Small intestine (tissue), 16 donors: Measurements from ENCODE around the gene DDO. TPM values are rescaled to one million over a fixed set of nuclear protein-coding genes. Genes with fewer than 3 reads are reported as not detected.
"Not testable (repeated sequence)": the region's sequence is repeated elsewhere in the genome, so short reads cannot be mapped to it uniquely, and the experiment has no call there.

Experiments used
- DNase-seq, 2 donors: peaks; one replicate each; pipeline versions ENCODE4 v3.0.0 to v3.0.0-alpha.2; 2013
- FAIRE-seq: peaks from 2 replicates; lab custom pipeline; 2012; peaks lifted over from hg19 to GRCh38; lab: Jason Lieb, UNC
- H3K27ac ChIP-seq, 3 donors: one replicate each; pipeline ENCODE4 v1.5.1; 2013; ENCODE audit warnings: low read length in 2 of 3, mild to moderate bottlenecking in 2 of 3, control low read depth in 1 of 3, inconsistent platforms in 1 of 3, low read depth in 1 of 3, moderate library complexity in 1 of 3
- H3K27me3 ChIP-seq, 3 donors: one replicate each; pipeline ENCODE4 v1.6.1; 2013; ENCODE audit warnings: low read length in 3 of 3, inconsistent platforms in 1 of 3; ENCODE audit not compliant: control insufficient read depth in 3 of 3, insufficient read depth in 3 of 3
- H3K36me3 ChIP-seq, 3 donors: one replicate each; pipeline ENCODE4 v1.6.1; 2013; ENCODE audit warnings: low read length in 3 of 3, inconsistent platforms in 1 of 3, low read depth in 1 of 3, mild to moderate bottlenecking in 1 of 3, moderate library complexity in 1 of 3; ENCODE audit not compliant: control insufficient read depth in 3 of 3, insufficient read depth in 2 of 3
- H3K4me1 ChIP-seq, 3 donors: one replicate each; pipeline ENCODE4 v1.6.1; 2013; ENCODE audit warnings: low read length in 2 of 3, inconsistent platforms in 1 of 3, low read depth in 1 of 3, mild to moderate bottlenecking in 1 of 3, moderate library complexity in 1 of 3; ENCODE audit not compliant: control insufficient read depth in 3 of 3, insufficient read depth in 2 of 3
- H3K4me3 ChIP-seq, 3 donors: one replicate each; pipeline ENCODE4 v1.5.1; 2013; ENCODE audit warnings: low read length in 3 of 3, control low read depth in 1 of 3, inconsistent platforms in 1 of 3, low read depth in 1 of 3, mild to moderate bottlenecking in 1 of 3, moderate library complexity in 1 of 3
- H3K9me3 ChIP-seq, 2 donors: one replicate each; pipeline ENCODE4 v1.6.1; 2013; ENCODE audit warnings: low read depth in 1 of 2, low read length in 1 of 2; ENCODE audit not compliant: control insufficient read depth in 2 of 2, insufficient read depth in 1 of 2
- WGBS, 3 donors: extraction: QIAGEN DNeasy Blood & Tissue Kit; methylation state at CpG; one replicate each; pipeline ENCODE4 v1.1.7; 2013; 5-methylcytosine and 5-hydroxymethylcytosine counted together
- long read RNA-seq, 10 donors: transcript quantifications; one replicate each; lab custom pipeline, GENCODE V29; 2026
- polyA plus RNA-seq, 4 donors: library from polyadenylated mRNA; stranded (reverse) in 3 of 4; unstranded in 1 of 4; fragments of 200-250 nt in 3 of 4; fragments of 120-200 nt in 1 of 4; gene quantifications; one replicate each; pipeline versions ENCODE4 v1.2.1 to v1.2.3, GENCODE V29; 2013
- donor health status: healthy with polysubstance abuse.
- donor health status: control.
- donor health status: control.
- donor health status: Bipolar disorder and iron deficiency.
- donor health status: healthy.

DDO gene, protein sequence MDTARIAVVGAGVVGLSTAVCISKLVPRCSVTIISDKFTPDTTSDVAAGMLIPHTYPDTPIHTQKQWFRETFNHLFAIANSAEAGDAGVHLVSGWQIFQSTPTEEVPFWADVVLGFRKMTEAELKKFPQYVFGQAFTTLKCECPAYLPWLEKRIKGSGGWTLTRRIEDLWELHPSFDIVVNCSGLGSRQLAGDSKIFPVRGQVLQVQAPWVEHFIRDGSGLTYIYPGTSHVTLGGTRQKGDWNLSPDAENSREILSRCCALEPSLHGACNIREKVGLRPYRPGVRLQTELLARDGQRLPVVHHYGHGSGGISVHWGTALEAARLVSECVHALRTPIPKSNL
- polyA plus RNA-seq = 1 to 10 TPM; 4.4 to 8.5 (median 6.8) TPM
- long read RNA-seq, donor 1, partial matches to known transcripts = 0 of 5 reads
- long read RNA-seq, donor 1, other reads (novel, unspliced or antisense) = 0 of 5 reads
- long read RNA-seq, donor 2 = 0 reads
- long read RNA-seq, donor 3 = 0 reads
- long read RNA-seq, donor 4 = 0 reads
- long read RNA-seq, donor 5 = 0 reads
- long read RNA-seq, donor 6, partial matches to known transcripts = 0 of 1 reads
- long read RNA-seq, donor 6, other reads (novel, unspliced or antisense) = 0 of 1 reads
- long read RNA-seq, donor 7, partial matches to known transcripts = 0 of 4 reads
- long read RNA-seq, donor 7, other reads (novel, unspliced or antisense) = 0 of 4 reads
- long read RNA-seq, donor 8 = 0 reads
- long read RNA-seq, donor 9 = 0 reads
- long read RNA-seq, donor 10 = 0 reads

DNA sequence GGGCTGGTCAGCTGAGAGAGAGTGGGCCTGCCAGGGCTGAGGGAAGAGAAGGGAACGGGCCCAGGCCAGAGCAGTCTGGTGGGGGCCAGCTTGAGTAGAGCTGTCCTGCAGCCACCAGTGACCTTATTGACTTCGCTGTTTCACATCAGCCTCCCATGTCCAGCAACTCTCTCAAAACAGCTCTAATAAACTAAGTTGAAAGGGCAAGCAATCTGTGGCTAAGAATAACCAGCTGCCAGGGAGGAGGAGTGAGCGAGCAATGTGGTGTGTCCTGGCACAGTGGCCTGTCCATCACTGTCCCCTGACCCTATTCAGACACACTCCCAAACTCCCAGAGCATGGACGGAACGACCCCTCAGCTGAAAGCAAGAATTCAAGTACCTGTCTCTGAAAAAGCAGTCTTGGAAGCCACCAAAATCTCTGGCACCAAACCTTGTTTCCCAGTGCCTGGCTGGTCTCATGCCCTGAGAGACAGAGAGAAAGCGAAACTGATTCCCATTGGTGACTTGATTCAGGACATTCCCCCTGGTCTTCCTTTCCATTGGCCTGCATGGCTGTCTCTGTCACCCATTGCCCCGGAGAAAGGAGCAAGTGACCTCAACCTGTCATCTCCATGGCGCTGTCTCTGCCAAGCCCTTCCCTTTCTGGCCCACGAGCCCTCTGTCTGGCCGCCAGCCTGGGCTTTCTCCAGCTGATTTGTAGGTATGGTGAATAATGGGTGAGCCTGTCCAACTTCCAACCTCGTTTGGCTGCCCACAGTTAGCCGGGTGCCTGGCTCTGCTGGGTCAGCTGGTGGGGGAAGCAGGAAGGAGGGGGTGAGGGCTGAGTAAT lies at the start of gene DDO:
Gene DDO, minus strand, starts transcription at position 490 of the 831 bp plus-strand sequence. CDS start 2,113 bp downstream, outside the sequence.
- no peak for FAIRE-seq
- peak within 1 kb of the TSS in 1 of 3 donors; percentile 39 for H3K4me3 ChIP-seq

DNA sequence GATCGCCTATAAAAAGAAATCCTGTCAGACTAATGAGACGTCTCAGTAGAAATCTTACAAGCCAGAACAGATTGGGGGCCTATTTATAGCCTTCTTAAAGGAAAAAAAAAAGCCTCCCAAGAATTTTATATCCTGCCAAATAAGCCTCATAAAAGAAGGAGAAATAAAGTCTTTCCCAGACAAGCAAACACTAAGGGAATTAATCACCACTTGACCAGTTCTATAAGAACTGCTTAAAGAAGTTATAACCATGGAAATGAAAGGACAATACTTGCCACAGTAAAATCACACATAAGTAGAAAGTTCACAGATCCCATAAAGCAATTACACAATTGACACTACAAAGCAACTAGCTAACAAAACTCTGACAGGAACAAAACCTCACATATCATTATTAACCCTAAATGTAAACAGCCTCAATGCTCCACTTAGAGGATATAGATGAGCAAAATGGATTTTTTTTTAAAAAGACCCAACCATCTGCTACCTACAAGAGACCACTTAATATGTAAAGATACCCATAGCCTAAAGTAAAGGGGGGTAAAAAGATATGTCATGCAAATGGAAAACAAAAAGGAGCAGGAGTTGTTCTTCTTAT lies 47.6 kb upstream of the DDO start:
- H3K27me3 ChIP-seq = peaks cover 0 to 2% (median 0%) of the 10 kb centered on the region in 3 donors
- H3K4me3 ChIP-seq = no peak overlapping the region
- H3K36me3 ChIP-seq = no peaks in the 10 kb centered on the region
- DNase-seq (no peak), FAIRE-seq (no peak)
- no peak overlapping the region for H3K27ac ChIP-seq
- no peaks in the 10 kb centered on the region for H3K4me1 ChIP-seq
- WGBS, 3 donors = 84 to 90% (median 86%) methylated on average over 2 of the region's 2 CpGs
- peaks cover 0 to 19% of the 10 kb centered on the region in 2 donors for H3K9me3 ChIP-seq

More for the DNA sequence above, at the start of gene DDO:
- peak; percentile 55 to 94 for DNase-seq
- WGBS, 3 donors = 15 to 55% (median 21%) methylated on average over 12 of the region's 12 CpGs
- no peaks in the 10 kb centered on the region for H3K9me3 ChIP-seq
- H3K27me3 ChIP-seq = no peaks in the 10 kb centered on the region
- H3K36me3 ChIP-seq = no peaks in the 10 kb centered on the region
- peaks cover 5 to 36% (median 12%) of the 10 kb centered on the region in 3 donors for H3K4me1 ChIP-seq
- H3K27ac ChIP-seq = peak within 1 kb of the TSS; percentile 13 to 73 (median 68)

DNA sequence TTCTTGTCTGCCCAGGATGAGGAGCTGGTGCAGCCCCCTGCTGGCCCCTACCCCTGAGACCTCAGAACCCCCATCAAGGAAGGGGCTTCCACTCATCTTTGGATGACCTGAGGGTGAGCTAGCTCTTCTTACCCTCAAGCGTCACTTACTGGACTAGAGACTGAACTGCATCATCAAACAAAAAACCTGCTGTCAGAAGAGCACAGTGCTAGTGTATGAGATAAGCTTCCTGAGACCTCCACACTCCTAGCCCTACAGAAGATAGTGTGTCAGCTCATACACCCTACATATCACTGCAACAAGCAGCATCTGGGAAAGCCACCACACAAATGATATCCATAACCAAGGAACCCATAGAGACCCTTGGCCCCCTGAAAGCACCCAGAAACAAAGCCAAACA lies 46.0 kb upstream of the DDO start:
- no peak for FAIRE-seq
- WGBS, 3 donors = 91 to 100% (median 94%) methylated on average over 1 of the region's 1 CpG

DNA sequence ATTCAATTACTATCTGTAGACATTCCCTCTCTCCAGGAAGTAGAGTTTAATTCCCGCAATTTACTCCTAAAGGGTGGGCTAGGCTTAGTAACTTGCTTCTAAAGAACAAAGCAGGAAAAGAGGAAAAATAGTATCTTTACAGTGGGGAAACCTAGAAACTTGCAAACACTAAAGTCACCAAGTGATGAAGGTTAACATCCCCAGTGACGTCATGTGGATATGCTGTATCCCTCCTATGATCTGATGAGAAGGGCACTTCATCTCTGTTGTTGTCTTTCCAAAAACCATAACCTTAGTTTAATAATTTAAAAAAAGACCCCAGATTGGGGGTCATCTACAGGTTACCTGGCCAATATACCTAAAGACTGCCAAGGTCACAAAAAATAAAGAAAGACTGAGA lies 43.8 kb upstream of the DDO start:
- Histone ChIP-seq H3K4me1 (no peaks in the 10 kb centered on the region), H3K36me3 (no peaks in the 10 kb centered on the region), H3K9me3 (peaks cover 0 to 24% of the 10 kb centered on the region in 2 donors), H3K27me3 (peaks cover 0 to 2% (median 0%) of the 10 kb centered on the region in 3 donors), H3K27ac (no peak overlapping the region), H3K4me3 (no peak overlapping the region)
- no peak for DNase-seq
- no peak for FAIRE-seq
- 89 to 94% (median 89%) methylated on average over 2 of the region's 2 CpGs for WGBS, 3 donors

More for the DNA sequence above, 46.0 kb upstream of the DDO start:
- H3K4me1 ChIP-seq = no peaks in the 10 kb centered on the region
- peaks cover 0 to 2% (median 0%) of the 10 kb centered on the region in 3 donors for H3K27me3 ChIP-seq
- no peaks in the 10 kb centered on the region for H3K36me3 ChIP-seq
- peaks cover 0 to 23% of the 10 kb centered on the region in 2 donors for H3K9me3 ChIP-seq
- no peak for DNase-seq
- no peak overlapping the region for H3K4me3 ChIP-seq
- no peak overlapping the region for H3K27ac ChIP-seq

DNA sequence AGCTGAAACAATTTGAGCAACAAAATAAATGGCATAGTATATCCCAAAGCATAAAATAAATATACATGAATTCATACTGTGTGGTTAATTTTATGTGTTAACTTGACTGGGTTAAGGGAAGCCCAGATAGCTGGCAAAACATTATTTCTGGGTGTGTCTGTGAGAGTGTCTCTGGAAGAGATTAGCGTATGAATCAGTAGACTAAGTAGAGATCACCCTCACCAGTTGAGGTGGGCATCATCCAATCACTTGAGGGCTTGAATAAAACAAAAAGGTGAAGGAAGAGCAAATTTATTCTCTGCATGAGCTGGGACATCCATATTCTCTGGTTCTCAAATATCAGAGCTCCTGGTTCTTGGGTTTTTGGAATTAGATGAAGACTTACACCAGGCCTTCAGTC lies 43.1 kb upstream of the DDO start:
- WGBS, 3 donors = 94 to 100% (median 100%) methylated on average over 1 of the region's 1 CpG
- Histone ChIP-seq H3K36me3 (no peaks in the 10 kb centered on the region), H3K4me3 (no peak overlapping the region), H3K27me3 (peaks cover 0 to 2% (median 0%) of the 10 kb centered on the region in 3 donors), H3K27ac (no peak overlapping the region), H3K9me3 (peaks cover 0 to 24% of the 10 kb centered on the region in 2 donors), H3K4me1 (no peaks in the 10 kb centered on the region)
- DNase-seq = no peak
- FAIRE-seq = no peak

DNA sequence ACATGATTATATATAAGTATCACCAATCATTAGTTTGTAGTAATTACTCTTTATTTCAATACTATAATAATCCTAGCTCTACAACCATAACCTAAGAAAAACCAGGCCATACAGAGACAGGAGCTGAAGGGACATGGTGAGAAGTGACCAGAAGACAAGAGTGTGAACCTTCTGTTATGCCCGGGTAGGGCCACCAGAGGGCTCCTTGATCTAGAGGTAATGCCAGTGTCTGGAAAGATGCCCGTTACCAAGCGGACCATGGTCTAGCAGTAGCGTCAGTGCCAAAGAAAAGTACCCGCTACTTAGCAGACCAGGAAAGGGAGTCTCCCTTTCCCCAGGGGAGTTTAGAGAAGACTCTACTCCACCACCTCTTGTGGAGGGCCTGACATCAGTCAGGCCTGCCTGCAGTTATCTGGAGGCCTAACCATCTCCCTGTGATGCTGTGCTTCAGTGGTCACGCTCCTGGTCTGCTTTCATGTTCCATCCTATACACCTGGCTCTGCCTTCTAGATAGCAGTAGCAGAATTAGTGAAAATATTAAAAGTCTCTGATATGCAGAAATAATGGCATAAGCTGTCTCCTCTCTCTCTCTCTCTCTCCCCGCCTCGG lies 42.3 kb upstream of the DDO start:
- not testable (repeated sequence) for H3K36me3 ChIP-seq, H3K4me3 ChIP-seq, H3K27ac ChIP-seq, FAIRE-seq, H3K27me3 ChIP-seq, H3K4me1 ChIP-seq
- peaks cover 0 to 24% of the 10 kb centered on the region in 2 donors for H3K9me3 ChIP-seq
- peak in 1 of 2 donors; percentile 41 for DNase-seq
- WGBS, 3 donors = 74 to 86% (median 82%) methylated on average over 8 of the region's 8 CpGs

DNA sequence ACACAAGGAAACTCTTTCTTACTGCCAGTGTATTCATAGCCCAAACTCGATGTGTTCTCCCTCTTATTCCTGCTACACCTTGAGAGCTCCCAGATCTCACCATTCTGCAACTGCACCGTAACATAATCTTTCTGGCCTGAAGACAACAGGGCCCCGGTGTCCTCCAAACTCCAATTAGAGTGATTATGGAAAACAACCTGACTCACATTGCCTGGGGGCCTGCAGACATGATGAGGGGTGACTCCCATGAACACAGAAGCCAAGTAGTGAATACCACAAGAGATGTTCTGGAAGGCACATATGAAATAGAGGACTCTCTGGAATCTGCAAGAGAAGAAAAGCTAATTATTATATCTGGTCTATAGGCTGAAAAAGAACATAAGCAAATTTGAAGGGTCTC lies 41.3 kb upstream of the DDO start:
- no peak overlapping the region for H3K4me3 ChIP-seq
- FAIRE-seq = no peak
- no peak overlapping the region for H3K27ac ChIP-seq
- WGBS, 3 donors = 87 to 92% (median 91%) methylated on average over 3 of the region's 3 CpGs
- H3K9me3 ChIP-seq = peaks cover 0 to 19% of the 10 kb centered on the region in 2 donors
- no peaks in the 10 kb centered on the region for H3K36me3 ChIP-seq
- no peak for DNase-seq
- H3K27me3 ChIP-seq = peaks cover 0 to 2% (median 0%) of the 10 kb centered on the region in 3 donors
- no peaks in the 10 kb centered on the region for H3K4me1 ChIP-seq
